Sigmoid colon (tissue), 4 donors: ENCODE data around the gene TULP3.

Source experiments
- CTCF ChIP-seq, 4 experiments: fragments of 450-650 bp in 3 of 4; fragments of 200-600 bp in 1 of 4; IDR thresholded peaks; one replicate each; pipeline ENCODE4 v1.5.1; 2016 to 2019; ENCODE audit warnings: antibody characterized with exemption in 4 of 4, mild to moderate bottlenecking in 3 of 4, moderate library complexity in 2 of 4
- POLR2A ChIP-seq, 2 donors: fragments of 450-650 bp; IDR thresholded peaks; one replicate each; pipeline ENCODE4 v1.6.1; 2016; ENCODE audit warnings: antibody characterized with exemption in 2 of 2, mild to moderate bottlenecking in 2 of 2, moderate library complexity in 2 of 2
- POLR2AphosphoS5 ChIP-seq, 4 donors: sonication (generic); formaldehyde crosslinking; IDR thresholded peaks; one replicate each; pipeline ENCODE4 v1.6.1; 2017; ENCODE audit warnings: antibody characterized with exemption in 4 of 4

- no peak for TF ChIP-seq POLR2AphosphoS5 (IDR thresholded peaks at IDR 0.05)
- no peak for TF ChIP-seq POLR2A (IDR thresholded peaks at IDR 0.05)
- no peak for TF ChIP-seq CTCF (IDR thresholded peaks at IDR 0.05)
These were observed 1.6 kb downstream of the TULP3 start for GRCh38 chr12:2892246-2892645.
